ENCODE measurements around the gene KIF1A.

The KIF1A gene

DNA sequence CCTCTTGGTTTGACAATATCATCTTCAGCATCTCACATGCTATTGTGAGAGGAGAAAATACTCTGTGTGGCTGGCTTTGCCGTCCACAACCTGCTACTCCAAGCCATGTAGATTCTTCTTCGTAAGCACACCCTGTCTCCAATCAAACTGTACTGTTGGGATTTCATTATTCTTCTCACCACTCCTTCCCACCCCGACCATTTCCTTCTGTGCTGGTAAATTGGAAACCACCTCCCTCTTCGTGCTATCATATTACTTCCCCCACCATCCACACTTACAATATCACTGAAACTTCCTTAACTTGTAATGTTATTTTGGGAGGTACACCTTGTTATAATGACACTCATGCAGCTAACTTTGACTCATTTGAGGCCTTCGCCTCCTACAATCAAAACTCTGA lies 45.4 kb upstream of the KIF1A start:
- no peak for DNase-seq (ENCODE audit: low read depth in 1 of 2, low spot score in 1 of 2)
- Histone ChIP-seq H3K27me3 (ENCODE audit: insufficient read depth, poor library complexity, severe bottlenecking) (no peaks in the 10 kb centered on the region), H3K4me3 (replicated peaks; ENCODE audit: insufficient read depth, low read length) (no peak overlapping the region), H3K27ac (replicated peaks) (no peak overlapping the region)
- TF ChIP-seq POLR2AphosphoS5 (IDR thresholded peaks at IDR 0.05; ENCODE audit: low read depth) (no peak), SPI1 (IDR thresholded peaks at IDR 0.05; ENCODE audit: borderline replicate concordance, low read depth) (no peak)
- TF ChIP-seq, protein P1, sequence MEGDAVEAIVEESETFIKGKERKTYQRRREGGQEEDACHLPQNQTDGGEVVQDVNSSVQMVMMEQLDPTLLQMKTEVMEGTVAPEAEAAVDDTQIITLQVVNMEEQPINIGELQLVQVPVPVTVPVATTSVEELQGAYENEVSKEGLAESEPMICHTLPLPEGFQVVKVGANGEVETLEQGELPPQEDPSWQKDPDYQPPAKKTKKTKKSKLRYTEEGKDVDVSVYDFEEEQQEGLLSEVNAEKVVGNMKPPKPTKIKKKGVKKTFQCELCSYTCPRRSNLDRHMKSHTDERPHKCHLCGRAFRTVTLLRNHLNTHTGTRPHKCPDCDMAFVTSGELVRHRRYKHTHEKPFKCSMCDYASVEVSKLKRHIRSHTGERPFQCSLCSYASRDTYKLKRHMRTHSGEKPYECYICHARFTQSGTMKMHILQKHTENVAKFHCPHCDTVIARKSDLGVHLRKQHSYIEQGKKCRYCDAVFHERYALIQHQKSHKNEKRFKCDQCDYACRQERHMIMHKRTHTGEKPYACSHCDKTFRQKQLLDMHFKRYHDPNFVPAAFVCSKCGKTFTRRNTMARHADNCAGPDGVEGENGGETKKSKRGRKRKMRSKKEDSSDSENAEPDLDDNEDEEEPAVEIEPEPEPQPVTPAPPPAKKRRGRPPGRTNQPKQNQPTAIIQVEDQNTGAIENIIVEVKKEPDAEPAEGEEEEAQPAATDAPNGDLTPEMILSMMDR (IDR thresholded peaks at IDR 0.05; ENCODE audit: insufficient read depth, low read length) = no peak

DNA sequence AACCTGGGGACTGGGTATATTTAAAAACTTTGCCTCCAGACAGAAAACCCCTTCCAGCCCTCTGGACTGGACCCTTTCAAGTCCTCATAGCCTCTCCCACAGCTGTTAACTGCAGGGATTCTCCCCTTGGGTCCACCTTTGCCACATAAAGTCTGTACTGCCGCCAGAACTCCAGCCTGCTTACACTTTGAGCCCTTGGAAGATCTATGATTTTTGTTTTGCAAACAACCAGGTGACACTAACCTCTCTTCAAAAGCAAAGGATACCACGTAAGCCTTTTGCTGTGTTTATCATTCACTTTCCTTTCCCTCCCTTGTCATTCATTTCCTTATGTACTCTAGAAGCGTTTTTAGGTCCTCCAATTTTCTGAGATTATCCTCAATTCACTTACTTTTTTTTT lies 44.5 kb upstream of the KIF1A start:
- no peaks in the 10 kb centered on the region for H3K27me3 ChIP-seq (ENCODE audit: insufficient read depth, poor library complexity, severe bottlenecking)
- no peak overlapping the region for H3K4me3 ChIP-seq (replicated peaks; ENCODE audit: insufficient read depth, low read length)
- DNase-seq (ENCODE audit: low read depth in 1 of 2, low spot score in 1 of 2) = no peak
- TF ChIP-seq, protein P1 (IDR thresholded peaks at IDR 0.05; ENCODE audit: insufficient read depth, low read length) = no peak
- TF ChIP-seq SPI1 (IDR thresholded peaks at IDR 0.05; ENCODE audit: borderline replicate concordance, low read depth) (no peak), GABPA (IDR thresholded peaks at IDR 0.05; ENCODE audit: low read depth) (no peak), POLR2AphosphoS5 (IDR thresholded peaks at IDR 0.05; ENCODE audit: low read depth) (no peak)
- TF ChIP-seq, protein P2, sequence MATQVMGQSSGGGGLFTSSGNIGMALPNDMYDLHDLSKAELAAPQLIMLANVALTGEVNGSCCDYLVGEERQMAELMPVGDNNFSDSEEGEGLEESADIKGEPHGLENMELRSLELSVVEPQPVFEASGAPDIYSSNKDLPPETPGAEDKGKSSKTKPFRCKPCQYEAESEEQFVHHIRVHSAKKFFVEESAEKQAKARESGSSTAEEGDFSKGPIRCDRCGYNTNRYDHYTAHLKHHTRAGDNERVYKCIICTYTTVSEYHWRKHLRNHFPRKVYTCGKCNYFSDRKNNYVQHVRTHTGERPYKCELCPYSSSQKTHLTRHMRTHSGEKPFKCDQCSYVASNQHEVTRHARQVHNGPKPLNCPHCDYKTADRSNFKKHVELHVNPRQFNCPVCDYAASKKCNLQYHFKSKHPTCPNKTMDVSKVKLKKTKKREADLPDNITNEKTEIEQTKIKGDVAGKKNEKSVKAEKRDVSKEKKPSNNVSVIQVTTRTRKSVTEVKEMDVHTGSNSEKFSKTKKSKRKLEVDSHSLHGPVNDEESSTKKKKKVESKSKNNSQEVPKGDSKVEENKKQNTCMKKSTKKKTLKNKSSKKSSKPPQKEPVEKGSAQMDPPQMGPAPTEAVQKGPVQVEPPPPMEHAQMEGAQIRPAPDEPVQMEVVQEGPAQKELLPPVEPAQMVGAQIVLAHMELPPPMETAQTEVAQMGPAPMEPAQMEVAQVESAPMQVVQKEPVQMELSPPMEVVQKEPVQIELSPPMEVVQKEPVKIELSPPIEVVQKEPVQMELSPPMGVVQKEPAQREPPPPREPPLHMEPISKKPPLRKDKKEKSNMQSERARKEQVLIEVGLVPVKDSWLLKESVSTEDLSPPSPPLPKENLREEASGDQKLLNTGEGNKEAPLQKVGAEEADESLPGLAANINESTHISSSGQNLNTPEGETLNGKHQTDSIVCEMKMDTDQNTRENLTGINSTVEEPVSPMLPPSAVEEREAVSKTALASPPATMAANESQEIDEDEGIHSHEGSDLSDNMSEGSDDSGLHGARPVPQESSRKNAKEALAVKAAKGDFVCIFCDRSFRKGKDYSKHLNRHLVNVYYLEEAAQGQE (IDR thresholded peaks at IDR 0.05; ENCODE audit: insufficient replicate concordance, low read depth) = no peak
- no peak overlapping the region for H3K27ac ChIP-seq (replicated peaks)

DNA sequence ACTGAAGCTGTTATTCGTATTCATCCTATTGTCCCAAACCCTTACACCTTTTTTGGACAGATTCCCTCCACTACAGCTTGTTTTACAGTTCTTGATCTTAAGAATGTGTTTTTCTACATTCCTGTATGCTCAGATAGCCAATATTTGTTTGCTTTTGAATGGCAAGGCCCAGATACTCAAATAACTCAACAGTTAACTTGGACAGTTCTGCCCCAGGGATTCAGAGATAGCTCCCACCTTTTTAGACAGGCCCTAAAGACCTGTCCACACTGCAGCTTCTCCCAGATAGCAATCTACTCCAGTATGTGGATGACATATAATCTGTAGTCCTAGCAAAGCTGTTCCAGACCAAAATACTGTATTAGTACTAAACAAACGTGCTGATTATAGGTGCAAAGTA lies 41.5 kb upstream of the KIF1A start:
- H3K27me3 ChIP-seq (ENCODE audit: insufficient read depth, poor library complexity, severe bottlenecking) = no peaks in the 10 kb centered on the region
- no peak for DNase-seq (ENCODE audit: low read depth in 1 of 2, low spot score in 1 of 2)
- TF ChIP-seq POLR2AphosphoS5 (IDR thresholded peaks at IDR 0.05; ENCODE audit: low read depth) (no peak), SPI1 (IDR thresholded peaks at IDR 0.05; ENCODE audit: borderline replicate concordance, low read depth) (no peak), GABPA (IDR thresholded peaks at IDR 0.05; ENCODE audit: low read depth) (no peak)
- TF ChIP-seq, protein P1 (IDR thresholded peaks at IDR 0.05; ENCODE audit: insufficient read depth, low read length) = no peak
- TF ChIP-seq, protein P2 (IDR thresholded peaks at IDR 0.05; ENCODE audit: insufficient replicate concordance, low read depth) = no peak
- H3K4me3 ChIP-seq (replicated peaks; ENCODE audit: insufficient read depth, low read length) = no peak overlapping the region
- no peak overlapping the region for H3K27ac ChIP-seq (replicated peaks)

- H3K4me3 ChIP-seq (replicated peaks; ENCODE audit: insufficient read depth, low read length) = no peak overlapping the region
- no peak overlapping the region for H3K27ac ChIP-seq (replicated peaks)
- DNase-seq (ENCODE audit: low read depth in 1 of 2, low spot score in 1 of 2) = no peak
- TF ChIP-seq, protein P1 (IDR thresholded peaks at IDR 0.05; ENCODE audit: insufficient read depth, low read length) = no peak
- TF ChIP-seq GABPA (IDR thresholded peaks at IDR 0.05; ENCODE audit: low read depth) (no peak), POLR2AphosphoS5 (IDR thresholded peaks at IDR 0.05; ENCODE audit: low read depth) (no peak), SPI1 (IDR thresholded peaks at IDR 0.05; ENCODE audit: borderline replicate concordance, low read depth) (no peak)
- TF ChIP-seq, protein P2 (IDR thresholded peaks at IDR 0.05; ENCODE audit: insufficient replicate concordance, low read depth) = no peak
- H3K27me3 ChIP-seq (ENCODE audit: insufficient read depth, poor library complexity, severe bottlenecking) = no peaks in the 10 kb centered on the region
Observed at GRCh38 chr2:240858871-240859270, 38.9 kb upstream of the KIF1A start.

Measured in HL-60 (cell line).